IMR-90 (cell line): ENCODE results near the gene ZNF316. TPM values are rescaled to one million over a fixed set of nuclear protein-coding genes. Genes with fewer than 3 reads are reported as not detected.

Experiments used
- ATAC-seq: fragments of 200-7000 bp; cut with Tn5 transposase; 2 replicates; pipeline ENCODE4 v1.9.1; 2020; ENCODE audit warnings: low read depth, mild to moderate bottlenecking, moderate library complexity
- BruUV-seq: library from RNA; stranded (reverse); fragments of 400-500 nt; replicated peaks from 2 replicates; lab custom pipeline; 2021; lab: Mats Ljungman, UMichigan
- CTCF ChIA-PET: fragments of 300-600 bp; formaldehyde crosslinking; extraction: SDS; loops from one replicate; lab custom pipeline; 2021; ENCODE audit warnings: antibody characterized with exemption; lab: Yijun Ruan, JAX
- POLR2A ChIA-PET: fragments of 300-600 bp; sonication (Branson Sonifier 250); formaldehyde crosslinking; loops from one replicate; lab custom pipeline; 2022; ENCODE audit warnings: antibody characterized with exemption; ENCODE audit not compliant: unreplicated experiment; lab: Charles Lee
- DNase-seq: peaks from one replicate; pipeline ENCODE4 v3.0.0; 2013
- H2AFZ ChIP-seq: replicated peaks from 2 replicates; pipeline ENCODE3; 2013; ENCODE audit warnings: low read length, mild to moderate bottlenecking; ENCODE audit not compliant: poor library complexity
- H2AK5ac ChIP-seq: 2 replicates; pipeline ENCODE4 v1.6.1; 2013; ENCODE audit warnings: low read depth, low read length, inconsistent platforms
- H2AK9ac ChIP-seq: replicated peaks from 2 replicates; pipeline ENCODE3; 2013; ENCODE audit warnings: mild to moderate bottlenecking, low read depth, low read length, moderate library complexity; ENCODE audit not compliant: poor library complexity
- H2BK120ac ChIP-seq: 2 replicates; pipeline ENCODE4 v1.6.1; 2013; ENCODE audit warnings: low read depth, low read length, inconsistent platforms
- H2BK15ac ChIP-seq: 3 replicates; pipeline ENCODE4 v1.6.1; 2013; ENCODE audit warnings: low read depth, low read length, inconsistent platforms
- H2BK20ac ChIP-seq: 2 replicates; pipeline ENCODE4 v1.6.1; 2013; ENCODE audit warnings: low read depth, mild to moderate bottlenecking, inconsistent platforms, low read length, moderate library complexity
- H2BK5ac ChIP-seq: 2 replicates; pipeline ENCODE4 v1.6.1; 2013; ENCODE audit warnings: mild to moderate bottlenecking, low read depth, low read length, inconsistent platforms; ENCODE audit not compliant: poor library complexity, severe bottlenecking
- H3K14ac ChIP-seq: replicated peaks from 2 replicates; pipeline ENCODE4 v1.6.1; 2013; ENCODE audit warnings: low read depth, low read length, inconsistent platforms
- H3K18ac ChIP-seq: 2 replicates; pipeline ENCODE4 v1.6.1; 2013; ENCODE audit warnings: low read depth, low read length, control low read depth
- H3K23ac ChIP-seq: 2 replicates; pipeline ENCODE4 v1.6.1; 2013; ENCODE audit warnings: low read depth, low read length, inconsistent platforms
- H3K27ac ChIP-seq: 2 replicates; pipeline ENCODE4 v1.5.1; 2013; ENCODE audit warnings: mild to moderate bottlenecking, control low read depth, low read length; ENCODE audit not compliant: insufficient read depth
- H3K27me3 ChIP-seq: 2 replicates; pipeline ENCODE4 v1.6.1; 2013; ENCODE audit warnings: low read length; ENCODE audit not compliant: control insufficient read depth, insufficient read depth
- H3K36me3 ChIP-seq: 2 replicates; pipeline ENCODE4 v1.6.1; 2013; ENCODE audit warnings: low read length, mixed read lengths; ENCODE audit not compliant: control insufficient read depth, insufficient read depth
- H3K4ac ChIP-seq: 2 replicates; pipeline ENCODE4 v1.6.1; 2013; ENCODE audit warnings: low read depth, low read length, inconsistent platforms
- H3K4me1 ChIP-seq: 2 replicates; pipeline ENCODE4 v1.6.1; 2013; ENCODE audit warnings: low read length, mixed read lengths; ENCODE audit not compliant: control insufficient read depth, insufficient read depth
- H3K4me2 ChIP-seq: 2 replicates; pipeline ENCODE4 v1.6.1; 2013; ENCODE audit warnings: low read depth, mild to moderate bottlenecking, control low read depth, low read length, moderate library complexity
- H3K4me3 ChIP-seq: 2 replicates; pipeline ENCODE4 v1.5.1; 2013; ENCODE audit warnings: low read depth, mild to moderate bottlenecking, control low read depth, low read length, moderate library complexity; ENCODE audit not compliant: insufficient read depth
- H3K56ac ChIP-seq: 2 replicates; pipeline ENCODE4 v1.6.1; 2013; ENCODE audit warnings: low read length, inconsistent platforms; ENCODE audit not compliant: insufficient read depth; ENCODE audit errors: extremely low read depth
- H3K79me1 ChIP-seq, 2 experiments: 2 replicates each; pipeline ENCODE4 v1.6.1; 2013; ENCODE audit warnings: low read length in 2 of 2, inconsistent platforms in 1 of 2, low read depth in 1 of 2
- H3K9ac ChIP-seq: 2 replicates; pipeline ENCODE4 v1.6.1; 2013; ENCODE audit warnings: low read depth, low read length, control low read depth
- H3K9me1 ChIP-seq: 2 replicates; pipeline ENCODE4 v1.6.1; 2013; ENCODE audit warnings: low read length, inconsistent platforms; ENCODE audit not compliant: insufficient read depth
- H3K9me3 ChIP-seq: 2 replicates; pipeline ENCODE4 v1.6.1; 2013; ENCODE audit warnings: low read length; ENCODE audit not compliant: control insufficient read depth, insufficient read depth
- H4K20me1 ChIP-seq: 2 replicates; pipeline ENCODE4 v1.6.1; 2013; ENCODE audit warnings: low read length, inconsistent platforms; ENCODE audit not compliant: insufficient read depth
- H4K5ac ChIP-seq: 2 replicates; pipeline ENCODE4 v1.6.1; 2013; ENCODE audit warnings: mild to moderate bottlenecking, low read depth, low read length, control low read depth
- H4K8ac ChIP-seq, 2 experiments: 2 replicates each; pipeline ENCODE4 v1.6.1; 2013; ENCODE audit warnings: low read depth in 2 of 2, low read length in 2 of 2, control low read depth in 1 of 2, inconsistent platforms in 1 of 2
- H4K91ac ChIP-seq: 2 replicates; pipeline ENCODE4 v1.6.1; 2013; ENCODE audit warnings: low read depth, low read length, inconsistent platforms; ENCODE audit not compliant: insufficient read depth
- CEBPB ChIP-seq: IDR thresholded peaks from 2 replicates; pipeline ENCODE4 v1.6.1; 2012; ENCODE audit warnings: low read depth, low read length, improper control_type of control experiment
- CHD1 ChIP-seq: IDR thresholded peaks from 2 replicates; pipeline ENCODE4 v1.6.1; 2012; ENCODE audit warnings: low read depth, low read length, improper control_type of control experiment
- CTCF ChIP-seq: conservative IDR thresholded peaks from 2 replicates; pipeline ENCODE4 v1.5.1; 2012; ENCODE audit warnings: mild to moderate bottlenecking, low read depth, low read length, improper control_type of control experiment
- ELK1 ChIP-seq: fragments of 150-350 bp; IDR thresholded peaks from 2 replicates; pipeline ENCODE4 v1.6.1; 2016; ENCODE audit warnings: low read depth, mild to moderate bottlenecking, low read length, moderate library complexity, borderline replicate concordance
- FOS ChIP-seq: fragments of 150-350 bp; IDR thresholded peaks from 2 replicates; pipeline ENCODE4 v1.6.1; 2016; ENCODE audit warnings: low read depth, low read length
- MAFK ChIP-seq: IDR thresholded peaks from 2 replicates; pipeline ENCODE4 v1.6.1; 2012; ENCODE audit warnings: low read depth, low read length, improper control_type of control experiment
- MXI1 ChIP-seq: IDR thresholded peaks from 2 replicates; pipeline ENCODE4 v1.6.1; 2012; ENCODE audit warnings: low read depth, mild to moderate bottlenecking, low read length, moderate library complexity, borderline replicate concordance
- NFE2L2 ChIP-seq: fragments of 150-350 bp; IDR thresholded peaks from 2 replicates; pipeline ENCODE4 v1.6.1; 2016; ENCODE audit warnings: low read depth, mild to moderate bottlenecking, low read length
- POLR2A ChIP-seq: IDR thresholded peaks from 2 replicates; pipeline ENCODE4 v1.6.1; 2012; ENCODE audit warnings: mild to moderate bottlenecking, low read depth, low read length
- RAD21 ChIP-seq: IDR thresholded peaks from 2 replicates; pipeline ENCODE4 v1.6.1; 2012; ENCODE audit warnings: low read length, improper control_type of control experiment
- RCOR1 ChIP-seq: IDR thresholded peaks from 2 replicates; pipeline ENCODE4 v1.6.1; 2012; ENCODE audit warnings: mild to moderate bottlenecking, low read length, improper control_type of control experiment; ENCODE audit not compliant: insufficient replicate concordance
- RFX5 ChIP-seq: IDR thresholded peaks from 2 replicates; pipeline ENCODE4 v1.8.0; 2012; ENCODE audit warnings: low read depth, mild to moderate bottlenecking, low read length, moderate library complexity
- SMC3 ChIP-seq: fragments of 150-350 bp; IDR thresholded peaks from 2 replicates; pipeline ENCODE4 v1.6.1; 2016; ENCODE audit warnings: low read depth, mild to moderate bottlenecking, antibody characterized with exemption, low read length, moderate library complexity
- WGBS, 2 experiments: methylation state at CpG; one replicate each; pipeline versions ENCODE4 v1.1.5 to v1.1.7; 2013; ENCODE audit warnings: missing lambda C conversion rate in 2 of 2; ENCODE audit not compliant: insufficient read length in 1 of 2; ENCODE audit errors: extremely low coverage in 2 of 2; 5-methylcytosine and 5-hydroxymethylcytosine counted together
- dilution Hi-C: fragments of 300-500 bp; cut with HindIII; formaldehyde crosslinking; loops from one replicate; pipeline ENCODE4 v1.14.3; 2018; ENCODE audit warnings: low sequenced_read_pairs; ENCODE audit not compliant: unreplicated experiment
- in situ Hi-C: fragments of 300-500 bp; cut with MboI; formaldehyde crosslinking; loops from 3 replicates; pipeline ENCODE4 v1.14.3; 2019; ENCODE audit warnings: low sequenced_read_pairs, inconsistent platforms, mixed read lengths
- intact Hi-C: fragments of 100-400 bp; cut with micrococcal nuclease; formaldehyde crosslinking; loops from 2 replicates; pipeline ENCODE4 v1.10.0; 2022
- polyA plus RNA-seq, 3 experiments: library from polyadenylated mRNA; depleted of rRNA; stranded (reverse); fragments of >200 nt; gene quantifications; 2 replicates each; pipeline ENCODE4 v1.2.3, GENCODE V29; 2012; ENCODE audit warnings: low replicate concordance in 1 of 3
- total RNA-seq: library from RNA; depleted of rRNA; stranded (reverse); fragments of >200 nt; gene quantifications from 2 replicates; pipeline ENCODE4 v1.2.3, GENCODE V29; 2012
- TF ChIP-seq, protein P1 (sequence below): fragments of 150-350 bp; IDR thresholded peaks from 2 replicates; pipeline ENCODE4 v1.6.1; 2017; ENCODE audit warnings: mild to moderate bottlenecking, antibody characterized with exemption, low read length, low read depth

The ZNF316 gene
- total and polyA plus RNA-seq, 2 of the 4 experiments (the other 2 are of a cell fraction), result 3.2 to 7.2 TPM

DNA sequence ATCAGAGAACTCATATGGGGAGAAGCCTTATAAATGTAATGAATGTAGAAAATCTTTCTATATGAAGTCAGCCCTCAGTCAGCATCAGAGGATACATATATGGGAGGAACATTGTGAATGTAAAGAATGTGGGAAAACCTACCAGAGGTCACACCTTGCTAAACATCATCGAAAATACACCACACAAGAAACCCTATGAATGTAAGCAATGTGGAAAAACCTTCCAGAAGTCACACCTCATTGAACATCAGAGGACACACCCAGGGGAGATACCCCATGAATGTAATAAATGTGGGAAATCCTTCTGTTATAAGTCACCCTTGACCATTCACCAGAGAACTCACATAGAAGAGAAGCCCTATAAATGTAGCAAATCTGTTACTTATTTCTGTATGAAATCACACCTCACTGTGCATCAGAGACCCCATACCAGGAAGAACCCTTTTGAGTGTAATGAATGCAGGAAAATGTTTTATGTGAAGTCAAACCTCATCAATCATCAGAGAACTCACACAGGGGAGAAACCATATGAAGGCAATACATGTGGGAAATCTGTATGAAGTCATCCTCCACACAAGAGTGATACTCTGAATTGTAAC lies 38.8 kb downstream of the ZNF316 start:
- Histone ChIP-seq H3K36me3 (no peaks in the 10 kb centered on the region), H4K5ac (no peak overlapping the region), H4K8ac (no peak overlapping the region), H2AK5ac (no peak overlapping the region), H2BK15ac (no peak overlapping the region), H3K4me2 (no peak overlapping the region), H3K9ac (no peak overlapping the region), H4K91ac (no peak overlapping the region), H3K27ac (no peak overlapping the region), H2AK9ac (no peak overlapping the region), H3K56ac (no peak overlapping the region), H3K4me1 (no peaks in the 10 kb centered on the region), H2BK20ac (no peak overlapping the region), H3K79me1 (no peaks in the 10 kb centered on the region), H3K9me3 (peaks cover 52% of the 10 kb centered on the region), H4K20me1 (no peaks in the 10 kb centered on the region), H3K9me1 (no peaks in the 10 kb centered on the region), H3K4me3 (no peak overlapping the region), H3K27me3 (no peaks in the 10 kb centered on the region), H2AFZ (no peak overlapping the region), H2BK120ac (no peak overlapping the region), H3K18ac (no peak overlapping the region), H3K4ac (no peak overlapping the region), H3K23ac (no peak overlapping the region), H2BK5ac (no peak overlapping the region), H3K14ac (no peak overlapping the region)
- in situ Hi-C loops (no loop called here), dilution Hi-C loops (no loop called here), intact Hi-C loops (no loop called here)
- POLR2A ChIA-PET, result no interaction called here
- no TSS peak for BruUV-seq
- no peak for DNase-seq
- CTCF ChIA-PET, result no interaction called here
- no CpG with 5 or more reads among the region's 1 CpG for WGBS, 2 experiments
- TF ChIP-seq MAFK, result no peak
- no peak for TF ChIP-seq POLR2A
- TF ChIP-seq CHD1, result no peak
- no peak for TF ChIP-seq RCOR1
- TF ChIP-seq SMC3, result no peak
- no peak for TF ChIP-seq RAD21
- TF ChIP-seq NFE2L2, result no peak
- no peak for TF ChIP-seq ELK1
- TF ChIP-seq FOS, result no peak
- TF ChIP-seq, protein P1, sequence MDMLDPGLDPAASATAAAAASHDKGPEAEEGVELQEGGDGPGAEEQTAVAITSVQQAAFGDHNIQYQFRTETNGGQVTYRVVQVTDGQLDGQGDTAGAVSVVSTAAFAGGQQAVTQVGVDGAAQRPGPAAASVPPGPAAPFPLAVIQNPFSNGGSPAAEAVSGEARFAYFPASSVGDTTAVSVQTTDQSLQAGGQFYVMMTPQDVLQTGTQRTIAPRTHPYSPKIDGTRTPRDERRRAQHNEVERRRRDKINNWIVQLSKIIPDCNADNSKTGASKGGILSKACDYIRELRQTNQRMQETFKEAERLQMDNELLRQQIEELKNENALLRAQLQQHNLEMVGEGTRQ, result no peak
- TF ChIP-seq RFX5, result no peak
- no peak for TF ChIP-seq MXI1
- no peak for TF ChIP-seq CTCF
- no peak for TF ChIP-seq CEBPB
- ATAC-seq, result no peak
